Fibroblast of villous mesenchyme (primary cell): Measurements from ENCODE around the gene MAT1A. TPM values are rescaled to one million over a fixed set of nuclear protein-coding genes. Genes with fewer than 3 reads are reported as not detected.

Experiments used
- DNase-seq: peaks from one replicate; pipeline ENCODE4 v3.0.0-alpha.2; 2010; ENCODE audit warnings: low read depth
- H3K4me3 ChIP-seq: 2 replicates; pipeline ENCODE4 v1.5.1; 2011; ENCODE audit warnings: low read depth, mild to moderate bottlenecking, low read length
- total RNA-seq: library from RNA; depleted of rRNA; stranded (reverse); fragments of >200 nt; gene quantifications from 2 replicates; pipeline ENCODE4 v1.2.3, GENCODE V29; 2012
- TF ChIP-seq, protein P1 (sequence below): IDR thresholded peaks from 2 replicates; pipeline ENCODE4 v1.5.1; 2012; ENCODE audit warnings: low read depth, mild to moderate bottlenecking, low read length; ENCODE audit not compliant: insufficient read depth

Gene MAT1A
- total RNA-seq, 1 donor, result not detected

DNA sequence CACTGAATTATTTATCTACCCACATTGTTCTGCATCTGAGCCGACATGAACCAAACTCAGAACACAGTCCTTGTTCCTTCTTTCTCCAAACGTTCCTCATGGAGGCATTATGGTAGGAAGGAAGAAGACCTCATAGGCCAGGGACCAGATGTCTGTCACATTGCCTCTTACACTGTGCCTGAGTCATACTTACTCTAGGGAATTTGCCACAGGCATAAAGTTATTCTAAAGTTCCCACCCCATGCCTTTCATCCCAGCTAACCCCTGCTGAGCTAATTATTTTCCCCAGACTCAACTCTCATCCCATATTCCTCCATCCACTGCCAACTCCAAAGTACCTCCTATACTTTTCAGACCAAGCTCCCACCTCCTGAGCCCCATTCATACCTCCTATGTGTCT, 21.2 kb downstream of the MAT1A start:
- no peak overlapping the region for H3K4me3 ChIP-seq
- TF ChIP-seq, protein P1, sequence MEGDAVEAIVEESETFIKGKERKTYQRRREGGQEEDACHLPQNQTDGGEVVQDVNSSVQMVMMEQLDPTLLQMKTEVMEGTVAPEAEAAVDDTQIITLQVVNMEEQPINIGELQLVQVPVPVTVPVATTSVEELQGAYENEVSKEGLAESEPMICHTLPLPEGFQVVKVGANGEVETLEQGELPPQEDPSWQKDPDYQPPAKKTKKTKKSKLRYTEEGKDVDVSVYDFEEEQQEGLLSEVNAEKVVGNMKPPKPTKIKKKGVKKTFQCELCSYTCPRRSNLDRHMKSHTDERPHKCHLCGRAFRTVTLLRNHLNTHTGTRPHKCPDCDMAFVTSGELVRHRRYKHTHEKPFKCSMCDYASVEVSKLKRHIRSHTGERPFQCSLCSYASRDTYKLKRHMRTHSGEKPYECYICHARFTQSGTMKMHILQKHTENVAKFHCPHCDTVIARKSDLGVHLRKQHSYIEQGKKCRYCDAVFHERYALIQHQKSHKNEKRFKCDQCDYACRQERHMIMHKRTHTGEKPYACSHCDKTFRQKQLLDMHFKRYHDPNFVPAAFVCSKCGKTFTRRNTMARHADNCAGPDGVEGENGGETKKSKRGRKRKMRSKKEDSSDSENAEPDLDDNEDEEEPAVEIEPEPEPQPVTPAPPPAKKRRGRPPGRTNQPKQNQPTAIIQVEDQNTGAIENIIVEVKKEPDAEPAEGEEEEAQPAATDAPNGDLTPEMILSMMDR, result no peak
- peak; percentile 29 for DNase-seq

DNA sequence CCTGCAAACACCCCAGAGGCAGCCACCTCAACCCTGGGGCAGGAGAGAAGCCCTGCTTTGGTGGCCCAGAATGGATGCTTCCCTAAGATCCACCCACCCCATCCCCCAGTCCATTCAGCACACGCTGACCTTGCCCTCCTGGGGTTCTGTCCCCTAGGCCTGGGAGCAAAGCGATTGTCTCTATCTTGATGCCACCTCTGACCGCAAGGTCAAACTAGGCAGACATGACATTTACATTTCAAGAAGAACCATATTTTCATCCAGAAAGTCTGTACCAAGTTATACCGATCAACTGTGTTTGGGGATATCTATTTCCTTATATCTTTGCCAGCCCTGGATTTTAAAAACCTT, 23.0 kb downstream of the MAT1A start:
- no peak for DNase-seq
- TF ChIP-seq, protein P1, result no peak

DNA sequence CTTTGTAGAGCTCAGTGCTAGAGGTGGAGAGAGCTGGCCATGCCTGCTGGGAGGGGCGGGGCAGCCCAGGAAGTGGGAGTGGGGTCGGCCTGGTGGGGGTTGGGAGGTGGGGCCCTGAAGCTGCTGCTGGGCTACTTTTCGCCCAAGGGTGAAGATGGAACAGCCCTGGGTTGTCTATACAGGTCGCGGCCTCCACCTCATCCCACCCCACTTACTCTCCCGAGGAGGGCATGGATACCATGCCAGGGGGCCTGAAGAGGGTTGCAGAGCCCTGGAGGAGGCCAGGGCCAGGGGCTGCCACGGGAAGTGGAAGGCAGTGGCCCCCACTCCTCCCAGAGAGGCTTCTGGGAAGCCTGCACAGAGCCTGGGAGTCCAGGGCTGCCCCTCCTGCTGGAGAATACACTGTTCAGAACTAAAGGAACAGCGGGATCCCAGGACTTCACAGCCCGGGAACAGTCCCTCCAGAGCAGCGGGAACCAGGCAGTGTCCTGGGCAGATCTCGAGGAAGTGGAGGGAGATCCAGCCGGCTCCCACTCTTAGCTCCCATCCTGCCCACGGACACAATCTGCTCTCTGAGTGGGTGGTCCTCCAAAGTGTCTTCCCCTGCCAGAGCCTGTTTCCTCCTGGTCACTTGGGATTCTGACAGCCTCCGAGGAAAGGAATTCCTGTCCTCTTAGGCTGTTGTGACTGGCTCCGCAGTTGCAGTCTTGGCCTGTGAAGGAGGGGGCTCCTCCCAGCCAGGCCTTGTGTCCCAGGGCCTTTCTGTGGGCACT, 23.5 kb downstream of the MAT1A start:
- TF ChIP-seq, protein P1, result no peak
- no peak for DNase-seq
- no peak overlapping the region for H3K4me3 ChIP-seq

More for the DNA sequence above, 23.0 kb downstream of the MAT1A start:
- no peak overlapping the region for H3K4me3 ChIP-seq

DNA sequence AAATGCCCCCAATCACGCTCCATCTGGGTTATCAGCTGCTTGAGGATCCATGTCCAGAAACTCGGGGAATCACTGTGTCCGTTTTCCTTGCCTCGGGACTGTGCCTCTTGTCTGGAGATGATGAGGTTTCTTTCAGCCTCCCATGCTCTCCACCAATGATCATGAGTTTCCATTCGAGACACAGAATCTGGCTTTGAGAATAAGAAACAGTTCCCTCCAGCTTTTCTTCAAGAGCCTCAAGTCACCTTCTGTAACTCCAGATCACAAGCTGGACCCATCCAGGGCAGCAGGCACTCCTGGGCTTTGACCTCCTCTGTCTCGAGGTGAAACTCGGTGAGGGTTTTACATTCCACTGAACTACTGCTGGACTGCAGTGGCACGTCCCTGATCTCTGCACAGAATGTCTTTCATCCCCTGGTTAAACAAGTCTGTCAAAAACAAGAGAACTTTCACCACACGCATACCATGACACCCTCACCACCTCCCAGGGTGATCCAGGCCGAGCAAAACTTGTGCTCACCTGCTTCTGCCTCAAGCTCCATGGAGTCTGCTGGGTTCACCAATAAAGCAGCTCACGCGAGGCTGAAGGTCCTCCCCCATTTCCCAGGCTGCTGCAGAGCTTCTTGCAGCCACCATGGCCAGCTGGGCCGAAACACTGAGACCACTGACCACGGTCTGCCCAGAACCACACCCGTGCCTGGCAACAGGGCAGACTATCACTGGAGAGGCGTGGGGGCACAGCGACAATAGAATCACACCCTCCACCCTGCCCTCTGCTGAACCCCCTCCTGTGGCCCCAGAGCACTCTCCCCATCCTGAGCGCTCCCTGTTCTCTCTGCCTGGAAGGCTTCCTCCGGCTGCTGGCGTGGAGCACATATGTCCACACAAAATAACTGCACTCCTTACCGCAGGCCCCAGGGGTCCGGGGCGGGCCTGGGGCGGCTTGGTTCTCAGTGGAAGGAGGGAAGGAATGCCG, 25.1 kb downstream of the MAT1A start:
- no peak overlapping the region for H3K4me3 ChIP-seq
- DNase-seq, result no peak
- TF ChIP-seq, protein P1, result no peak

DNA sequence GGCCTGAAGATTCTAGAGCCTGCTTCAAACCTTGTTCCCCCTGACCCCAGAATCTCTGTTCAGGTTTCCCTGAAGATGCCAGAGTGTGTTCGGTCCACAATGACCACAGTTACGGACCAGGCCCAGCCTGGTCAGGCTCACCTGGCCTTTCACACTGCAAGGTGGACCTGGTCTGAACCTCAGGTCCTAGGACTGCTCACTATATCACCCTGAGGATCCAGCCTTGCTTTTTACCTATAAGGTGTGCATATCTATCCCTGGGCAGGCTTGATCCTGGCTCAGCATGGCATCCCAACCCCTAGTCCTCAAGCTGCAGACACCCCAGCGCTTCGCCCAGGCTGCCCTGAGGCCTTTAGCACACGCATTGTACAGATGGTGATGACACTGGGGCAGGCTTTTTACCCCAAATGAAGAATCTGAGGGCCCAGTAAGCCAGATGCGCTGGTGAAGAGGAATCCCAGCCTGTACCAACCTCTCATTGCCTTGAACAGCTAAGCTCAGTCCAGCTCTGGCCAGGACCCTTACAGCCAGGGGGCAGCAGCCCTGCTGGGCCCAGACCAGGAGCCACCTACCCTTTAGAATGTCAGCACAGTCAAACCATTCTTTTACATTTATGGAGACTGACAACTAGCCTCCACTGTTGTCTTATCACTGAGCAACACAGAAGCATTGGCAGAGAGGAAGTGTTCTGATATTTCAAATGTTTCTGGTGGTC, 28.0 kb downstream of the MAT1A start:
- no peak overlapping the region for H3K4me3 ChIP-seq
- no peak for DNase-seq
- TF ChIP-seq, protein P1, result no peak
